MM.1S (cell line): ENCODE results near the gene RNF224.

ENCODE experiments used
- DNase-seq: peaks from one replicate; pipeline ENCODE4 v3.0.0-alpha.2; 2015
- H2AFZ ChIP-seq: fragments of 300-600 bp; sonication (generic); 2 replicates; pipeline ENCODE4 v1.6.0; 2016; ENCODE audit warnings: antibody characterized with exemption, low read length
- H3F3A ChIP-seq: fragments of 300-600 bp; sonication (generic); 2 replicates; pipeline ENCODE4 v1.6.1; 2016; ENCODE audit warnings: mild to moderate bottlenecking, antibody characterized with exemption, low read length, moderate library complexity, mixed read lengths; ENCODE audit not compliant: insufficient read depth
- H3K27ac ChIP-seq: fragments of 300-600 bp; sonication (generic); 2 replicates; pipeline ENCODE4 v1.5.1; 2016; ENCODE audit warnings: mild to moderate bottlenecking, low read length
- H3K27me3 ChIP-seq: fragments of 300-600 bp; sonication (generic); replicated peaks from 2 replicates; pipeline ENCODE4 v1.6.0; 2016; ENCODE audit warnings: low read length; ENCODE audit not compliant: insufficient read depth
- H3K36me3 ChIP-seq: fragments of 300-600 bp; sonication (generic); replicated peaks from 2 replicates; pipeline ENCODE4 v1.6.1; 2016; ENCODE audit warnings: mild to moderate bottlenecking, low read length, mixed read lengths; ENCODE audit not compliant: insufficient read depth
- H3K4me1 ChIP-seq: fragments of 300-600 bp; sonication (generic); 2 replicates; pipeline ENCODE4 v1.6.1; 2016; ENCODE audit warnings: low read length, mixed read lengths
- H3K4me2 ChIP-seq: fragments of 300-600 bp; sonication (generic); 2 replicates; pipeline ENCODE4 v1.6.0; 2016; ENCODE audit warnings: low read depth, low read length
- H3K4me3 ChIP-seq: fragments of 300-600 bp; sonication (generic); 2 replicates; pipeline ENCODE4 v1.5.1; 2016; ENCODE audit warnings: low read length, mixed read lengths
- H3K79me2 ChIP-seq: fragments of 300-600 bp; sonication (generic); 2 replicates; pipeline ENCODE4 v1.6.1; 2016; ENCODE audit warnings: mixed run types, low read length, mixed read lengths
- H3K9ac ChIP-seq: fragments of 300-600 bp; sonication (generic); 2 replicates; pipeline ENCODE4 v1.6.1; 2016; ENCODE audit warnings: low read length, mixed read lengths
- H3K9me2 ChIP-seq: fragments of 300-600 bp; sonication (generic); replicated peaks from 2 replicates; pipeline ENCODE4 v1.6.1; 2016; ENCODE audit warnings: mild to moderate bottlenecking, low read length, mixed read lengths; ENCODE audit not compliant: insufficient read depth
- H3K9me3 ChIP-seq: fragments of 300-600 bp; sonication (generic); replicated peaks from 2 replicates; pipeline ENCODE4 v1.6.1; 2016; ENCODE audit warnings: mild to moderate bottlenecking, low read length, mixed read lengths; ENCODE audit not compliant: insufficient read depth
- H4K20me1 ChIP-seq: fragments of 300-600 bp; sonication (generic); 2 replicates; pipeline ENCODE4 v1.6.1; 2016; ENCODE audit warnings: mild to moderate bottlenecking, low read length, moderate library complexity, mixed read lengths; ENCODE audit not compliant: insufficient read depth
- EZH2 ChIP-seq: fragments of 300-600 bp; sonication (generic); optimal IDR thresholded peaks from 2 replicates; pipeline ENCODE3; 2017; ENCODE audit warnings: low read depth, mild to moderate bottlenecking, antibody characterized with exemption, low read length, mixed read lengths
- EZH2phosphoT487 ChIP-seq: fragments of 300-600 bp; sonication (generic); IDR thresholded peaks from 2 replicates; pipeline ENCODE4 v1.6.1; 2018; ENCODE audit warnings: antibody characterized with exemption, low read length
- TF ChIP-seq, protein P1 (sequence below): fragments of 300-600 bp; sonication (generic); IDR thresholded peaks from 2 replicates; pipeline ENCODE4 v1.5.1; 2016; ENCODE audit warnings: antibody characterized with exemption, low read length, mixed read lengths

Gene RNF224

DNA sequence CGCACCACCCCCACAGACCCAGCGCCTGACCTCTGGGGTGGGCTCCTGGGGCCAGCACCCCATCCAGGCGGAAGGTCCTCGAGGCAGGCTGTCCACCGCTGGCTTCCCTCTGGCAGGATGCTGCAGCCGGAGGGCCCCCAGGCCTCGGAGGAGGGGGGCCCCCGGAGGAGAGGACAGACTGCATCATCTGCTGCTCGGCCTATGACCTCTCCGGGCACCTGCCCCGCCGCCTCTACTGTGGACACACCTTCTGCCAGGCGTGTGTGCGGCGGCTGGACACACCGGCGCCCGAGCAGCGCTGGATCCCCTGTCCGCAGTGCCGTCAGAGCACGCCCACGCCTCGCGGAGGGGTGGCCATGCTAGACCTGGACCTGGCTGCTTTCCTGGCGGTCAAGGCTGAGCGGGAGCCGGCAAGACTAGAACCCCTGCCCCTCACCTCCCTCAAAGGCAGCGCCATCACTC, 1.2 kb downstream of the RNF224 start:
- Histone ChIP-seq H2AFZ (no peak overlapping the region), H3K79me2 (no peaks in the 10 kb centered on the region), H3K27ac (no peak overlapping the region), H3K4me3 (no peak overlapping the region), H3K27me3 (peaks cover 55% of the 10 kb centered on the region), H3K9ac (no peak overlapping the region), H3K9me3 (no peaks in the 10 kb centered on the region), H3K36me3 (no peaks in the 10 kb centered on the region), H3K4me1 (peaks cover 9% of the 10 kb centered on the region; the same call in 1 of the 2 replicates), H3K4me2 (no peak overlapping the region), H3F3A (no peaks in the 10 kb centered on the region), H3K9me2 (no peaks in the 10 kb centered on the region), H4K20me1 (no peaks in the 10 kb centered on the region)
- no peak for DNase-seq
- TF ChIP-seq EZH2phosphoT487, result no peak
- TF ChIP-seq, protein P1, sequence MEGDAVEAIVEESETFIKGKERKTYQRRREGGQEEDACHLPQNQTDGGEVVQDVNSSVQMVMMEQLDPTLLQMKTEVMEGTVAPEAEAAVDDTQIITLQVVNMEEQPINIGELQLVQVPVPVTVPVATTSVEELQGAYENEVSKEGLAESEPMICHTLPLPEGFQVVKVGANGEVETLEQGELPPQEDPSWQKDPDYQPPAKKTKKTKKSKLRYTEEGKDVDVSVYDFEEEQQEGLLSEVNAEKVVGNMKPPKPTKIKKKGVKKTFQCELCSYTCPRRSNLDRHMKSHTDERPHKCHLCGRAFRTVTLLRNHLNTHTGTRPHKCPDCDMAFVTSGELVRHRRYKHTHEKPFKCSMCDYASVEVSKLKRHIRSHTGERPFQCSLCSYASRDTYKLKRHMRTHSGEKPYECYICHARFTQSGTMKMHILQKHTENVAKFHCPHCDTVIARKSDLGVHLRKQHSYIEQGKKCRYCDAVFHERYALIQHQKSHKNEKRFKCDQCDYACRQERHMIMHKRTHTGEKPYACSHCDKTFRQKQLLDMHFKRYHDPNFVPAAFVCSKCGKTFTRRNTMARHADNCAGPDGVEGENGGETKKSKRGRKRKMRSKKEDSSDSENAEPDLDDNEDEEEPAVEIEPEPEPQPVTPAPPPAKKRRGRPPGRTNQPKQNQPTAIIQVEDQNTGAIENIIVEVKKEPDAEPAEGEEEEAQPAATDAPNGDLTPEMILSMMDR, result no peak
- TF ChIP-seq EZH2, result no peak

DNA sequence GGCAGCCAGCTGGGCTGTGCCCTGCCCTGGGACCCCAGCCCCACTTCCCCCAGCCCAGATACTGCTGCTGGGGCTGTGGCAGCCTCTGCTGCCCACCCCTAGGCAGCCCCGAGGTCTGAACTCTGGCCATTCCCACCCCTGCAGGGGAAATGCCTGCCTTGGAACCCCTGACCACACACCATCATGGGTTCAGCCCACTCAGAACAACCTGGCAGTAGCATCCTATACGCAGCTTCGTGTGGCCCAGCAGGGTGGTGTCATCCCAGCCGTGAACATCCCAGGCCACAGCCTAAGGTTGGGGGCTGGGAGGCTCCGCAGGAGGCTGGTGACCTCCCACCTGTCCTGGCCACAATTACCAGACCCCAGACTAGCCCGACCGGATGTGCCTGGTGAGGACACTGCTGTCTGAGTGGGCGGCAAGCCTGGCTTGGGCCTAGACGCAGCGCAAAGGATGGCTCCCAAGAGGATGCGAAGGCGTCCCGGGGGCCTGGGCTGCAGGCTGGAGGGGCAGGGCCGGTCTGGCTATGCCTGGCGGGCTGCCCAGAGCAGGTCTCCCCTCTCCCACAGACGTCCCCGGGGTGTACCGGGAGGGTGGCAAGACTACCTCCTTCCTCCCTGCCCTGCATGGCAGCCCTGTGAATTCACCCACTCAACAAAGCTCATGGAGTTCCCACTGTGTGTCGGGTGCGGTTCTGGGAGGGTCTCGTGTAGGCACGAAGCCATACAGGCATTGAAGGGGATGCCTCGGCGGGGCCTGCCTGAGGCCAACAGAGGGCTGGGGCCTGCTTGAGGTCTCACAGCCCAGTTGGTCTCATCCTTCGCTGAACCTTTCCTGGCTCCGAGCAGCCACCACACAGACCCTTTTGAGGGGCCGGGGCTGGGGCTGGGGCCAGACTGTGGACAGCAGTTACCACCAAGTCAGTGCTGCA, 1.9 kb downstream of the RNF224 start:
- Histone ChIP-seq H3K36me3 (no peaks in the 10 kb centered on the region), H3K27me3 (peaks cover 58% of the 10 kb centered on the region), H3K27ac (no peak overlapping the region), H3K4me1 (peaks cover 5% of the 10 kb centered on the region; the same call in 1 of the 2 replicates), H3K9me2 (no peaks in the 10 kb centered on the region), H3K4me3 (no peak overlapping the region), H3K9me3 (no peaks in the 10 kb centered on the region), H3K79me2 (no peaks in the 10 kb centered on the region), H4K20me1 (no peaks in the 10 kb centered on the region), H3F3A (no peaks in the 10 kb centered on the region), H2AFZ (no peak overlapping the region), H3K9ac (no peak overlapping the region), H3K4me2 (no peak overlapping the region)
- no peak for DNase-seq
- TF ChIP-seq EZH2phosphoT487 (no peak), EZH2 (no peak)
- TF ChIP-seq, protein P1, result no peak

DNA sequence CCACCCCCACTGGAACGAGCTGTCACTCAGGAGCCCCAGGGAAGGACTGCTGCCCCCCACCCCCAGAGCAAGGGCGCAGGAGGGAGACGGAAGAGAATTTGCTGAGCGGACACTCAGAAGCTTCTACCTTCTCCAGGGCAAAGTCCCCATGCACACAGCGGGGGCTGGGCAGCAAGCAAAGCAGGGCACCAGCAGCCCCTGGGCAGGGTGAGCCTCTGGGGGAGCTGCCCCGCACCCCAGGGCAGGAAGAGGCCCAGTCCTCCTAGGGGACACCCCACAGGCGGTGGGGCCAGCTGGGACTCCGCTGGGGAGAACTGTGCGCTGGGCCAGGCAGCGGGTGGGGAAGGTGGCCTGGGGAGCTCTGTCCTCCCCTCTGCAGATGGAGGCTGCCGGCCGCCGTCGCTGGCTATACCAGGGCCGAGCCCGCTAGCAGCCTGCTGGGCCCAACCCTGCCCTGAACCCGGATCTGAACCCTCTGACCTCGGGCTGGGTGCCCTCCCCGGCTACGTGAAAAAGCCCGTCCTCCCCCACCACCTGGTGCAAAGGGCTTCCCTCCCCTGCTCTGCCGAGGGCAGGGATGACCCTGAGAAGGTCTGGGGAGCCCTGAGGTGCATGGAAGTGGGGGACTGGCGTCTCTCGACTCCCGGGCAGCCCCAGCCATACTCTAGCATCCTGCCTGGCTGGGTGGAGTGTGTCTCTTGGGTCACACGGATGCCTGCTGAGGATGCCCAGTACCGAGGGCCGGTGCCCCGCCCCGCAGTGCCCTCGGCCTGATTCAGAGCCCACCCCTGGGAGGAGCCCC, 2.8 kb downstream of the RNF224 start:
- H3K79me2 ChIP-seq, result no peaks in the 10 kb centered on the region
- no peaks in the 10 kb centered on the region for H3F3A ChIP-seq
- H3K36me3 ChIP-seq, result no peaks in the 10 kb centered on the region
- no peaks in the 10 kb centered on the region for H3K9me3 ChIP-seq
- TF ChIP-seq EZH2phosphoT487, result no peak
- H3K9me2 ChIP-seq, result no peaks in the 10 kb centered on the region
- H4K20me1 ChIP-seq, result no peaks in the 10 kb centered on the region
- H3K27ac ChIP-seq, result no peak overlapping the region
- DNase-seq, result no peak
- H3K4me1 ChIP-seq, result no peaks in the 10 kb centered on the region
- H3K27me3 ChIP-seq, result peaks cover 67% of the 10 kb centered on the region
- no peak overlapping the region for H3K4me2 ChIP-seq
- H3K9ac ChIP-seq, result no peak overlapping the region
- H2AFZ ChIP-seq, result no peak overlapping the region
- H3K4me3 ChIP-seq, result no peak overlapping the region
